Measurements from ENCODE around the gene PLAAT4. TPM values are rescaled to one million over a fixed set of nuclear protein-coding genes. Genes with fewer than 3 reads are reported as not detected.
"Not testable (repeated sequence)": the region's sequence is repeated elsewhere in the genome, so short reads cannot be mapped to it uniquely, and the experiment has no call there.

PLAAT4 gene
- total and polyA plus RNA-seq, 2 of the 8 experiments (the other 6 are each of a cell fraction or from before 2014, with no cell fraction given): 2.8 to 4.1 TPM

DNA sequence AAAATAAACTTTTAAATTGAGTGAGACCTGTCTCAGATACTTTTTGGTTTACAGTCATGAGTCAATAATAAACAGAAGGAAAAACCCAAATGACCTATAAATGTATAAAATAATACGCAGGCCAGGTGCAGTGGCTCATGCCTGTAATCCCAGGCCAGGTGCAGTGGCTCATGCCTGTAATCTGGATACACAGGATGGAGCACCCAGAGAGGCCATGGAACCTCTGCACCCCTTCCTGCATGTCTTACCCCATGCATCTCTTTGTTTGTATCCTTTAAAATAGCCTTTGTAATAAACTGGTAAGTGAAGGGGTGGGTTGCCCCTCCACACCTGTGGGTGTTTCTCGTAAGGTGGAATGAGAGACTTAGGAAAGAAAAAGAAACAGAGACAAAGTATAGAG is 8.9 kb upstream of the PLAAT4 start (continued):
- TF ChIP-seq, protein P1, sequence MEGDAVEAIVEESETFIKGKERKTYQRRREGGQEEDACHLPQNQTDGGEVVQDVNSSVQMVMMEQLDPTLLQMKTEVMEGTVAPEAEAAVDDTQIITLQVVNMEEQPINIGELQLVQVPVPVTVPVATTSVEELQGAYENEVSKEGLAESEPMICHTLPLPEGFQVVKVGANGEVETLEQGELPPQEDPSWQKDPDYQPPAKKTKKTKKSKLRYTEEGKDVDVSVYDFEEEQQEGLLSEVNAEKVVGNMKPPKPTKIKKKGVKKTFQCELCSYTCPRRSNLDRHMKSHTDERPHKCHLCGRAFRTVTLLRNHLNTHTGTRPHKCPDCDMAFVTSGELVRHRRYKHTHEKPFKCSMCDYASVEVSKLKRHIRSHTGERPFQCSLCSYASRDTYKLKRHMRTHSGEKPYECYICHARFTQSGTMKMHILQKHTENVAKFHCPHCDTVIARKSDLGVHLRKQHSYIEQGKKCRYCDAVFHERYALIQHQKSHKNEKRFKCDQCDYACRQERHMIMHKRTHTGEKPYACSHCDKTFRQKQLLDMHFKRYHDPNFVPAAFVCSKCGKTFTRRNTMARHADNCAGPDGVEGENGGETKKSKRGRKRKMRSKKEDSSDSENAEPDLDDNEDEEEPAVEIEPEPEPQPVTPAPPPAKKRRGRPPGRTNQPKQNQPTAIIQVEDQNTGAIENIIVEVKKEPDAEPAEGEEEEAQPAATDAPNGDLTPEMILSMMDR (IDR thresholded peaks at IDR 0.05; ENCODE audit: control extremely low read depth in 1 of 3, insufficient read depth in 1 of 3, low read depth in 1 of 3, low read length in 3 of 3): no peak

DNA sequence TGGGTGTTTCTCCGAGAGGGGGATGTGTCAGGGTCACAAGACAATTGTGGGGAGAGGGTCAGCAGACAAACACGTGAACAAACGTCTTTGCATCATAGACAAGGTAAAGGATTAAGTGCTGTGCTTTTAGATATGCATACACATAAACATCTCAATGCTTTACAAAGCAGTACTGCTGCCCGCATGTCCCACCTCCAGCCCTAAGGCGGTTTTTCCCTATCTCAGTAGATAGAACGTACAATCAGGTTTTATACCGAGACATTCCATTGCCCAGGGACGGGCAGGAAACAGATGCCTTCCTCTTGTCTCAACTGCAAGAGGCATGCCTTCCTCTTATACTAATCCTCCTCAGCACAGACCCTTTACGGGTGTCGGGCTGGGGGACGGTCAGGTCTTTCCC is 8.5 kb upstream of the PLAAT4 start:
- H4K91ac ChIP-seq (replicated peaks; ENCODE audit: insufficient read length, low read length); H3K56ac ChIP-seq (replicated peaks; ENCODE audit: insufficient read length, low read depth, low read length); H3K14ac ChIP-seq (ENCODE audit: insufficient read length); H4K20me1 ChIP-seq (replicated peaks in 1 of 2; ENCODE audit: control insufficient read depth in 1 of 2, insufficient read depth in 2 of 2, low read length in 2 of 2); H2BK5ac ChIP-seq (ENCODE audit: low read depth, low read length); H3K4ac ChIP-seq (replicated peaks; ENCODE audit: insufficient read length, low read depth, low read length); H3K9ac ChIP-seq (replicated peaks in 1 of 4; ENCODE audit: extremely low read depth in 1 of 4, low read depth in 3 of 4, low read length in 3 of 4); CTCF ChIA-PET (ENCODE audit: partially characterized antibody); H3K18ac ChIP-seq (ENCODE audit: extremely low read depth, low read length); FAIRE-seq; H3K36me3 ChIP-seq (ENCODE audit: control insufficient read depth in 2 of 4, insufficient read depth in 4 of 4, low read length in 3 of 4); H3K79me1 ChIP-seq (ENCODE audit: low read depth, low read length); H3K27me3 ChIP-seq (replicated peaks in 1 of 4; ENCODE audit: control insufficient read depth in 3 of 4, extremely low read depth in 1 of 4, insufficient read depth in 3 of 4, low read length in 3 of 4); H2BK15ac ChIP-seq (ENCODE audit: low read length); DNase-seq (ENCODE audit: low read depth in 1 of 2, low spot score in 2 of 2); H3K23me2 ChIP-seq (ENCODE audit: low read depth, low read length); H4K5ac ChIP-seq (ENCODE audit: insufficient read length, low read depth, low read length); H3K27ac ChIP-seq (ENCODE audit: low read depth, low read length); H3K9me3 ChIP-seq (ENCODE audit: insufficient read depth in 2 of 2, low read depth in 1 of 2, low read length in 1 of 2); H3K23ac ChIP-seq (ENCODE audit: insufficient read length); H2AFZ ChIP-seq (ENCODE audit: low read length); H3K79me2 ChIP-seq (ENCODE audit: control insufficient read depth in 1 of 2, insufficient read depth in 2 of 2, low read length in 2 of 2); H2BK120ac ChIP-seq (replicated peaks; ENCODE audit: low read depth, low read length); H2AK5ac ChIP-seq (ENCODE audit: low read depth, low read length); H2BK20ac ChIP-seq (ENCODE audit: low read length); H3K4me3 ChIP-seq (ENCODE audit: extremely low read depth in 1 of 4, insufficient read depth in 2 of 4, low read depth in 3 of 4, low read length in 4 of 4); H4K8ac ChIP-seq (ENCODE audit: extremely low read depth, insufficient read depth, low read length); H2BK12ac ChIP-seq (ENCODE audit: low read depth, low read length): not testable (repeated sequence)
- WGBS, 2 experiments (ENCODE audit: extremely low coverage in 1 of 2, insufficient coverage in 1 of 2, insufficient read length in 1 of 2, insufficient replicate concordance in 2 of 2, low coverage in 1 of 2, low lambda C conversion rate in 2 of 2, missing lambda C conversion rate in 1 of 2): 27% methylated on average over 7 of the region's 11 CpGs; no CpG with 5 or more reads in 1 of the 2 experiments
- H3K4me2 ChIP-seq (ENCODE audit: insufficient read depth in 1 of 2, low read depth in 2 of 2, low read length in 2 of 2): peak overlapping the region in 1 of 2 experiments; percentile 50; a peak in 1 of 4 replicates
- POLR2A ChIA-PET (ENCODE audit: partially characterized antibody): interaction anchor here (1.0 to 2.2 kb wide), 3 partner anchors 8 to 23 kb away, joined by 4 to 17 read pairs (median 11); partner anchors contain the start of gene LGALS12
- H3K4me1 ChIP-seq (replicated peaks in 1 of 4; ENCODE audit: control insufficient read depth in 3 of 4, insufficient read depth in 4 of 4, low read length in 3 of 4): peaks cover 16 to 29% (median 27%) of the 10 kb centered on the region in 4 experiments; a peak in 6 of 7 replicates

All from H1 (cell line).